Activated CD8-positive, alpha-beta memory T cell treated with anti-CD3 and anti-CD28 coated beads, Interleukin-2, amount 50 U/mL, for 24 hours (primary cell): ENCODE data around the gene CDKL5.
"Not testable (repeated sequence)": the region's sequence is repeated elsewhere in the genome, so short reads cannot be mapped to it uniquely, and the experiment has no call there.

ENCODE experiments used
- DNase-seq: peaks from one replicate; pipeline ENCODE4 v3.0.0-alpha.2; 2020; ENCODE audit errors: extremely low read depth

Gene CDKL5

DNA sequence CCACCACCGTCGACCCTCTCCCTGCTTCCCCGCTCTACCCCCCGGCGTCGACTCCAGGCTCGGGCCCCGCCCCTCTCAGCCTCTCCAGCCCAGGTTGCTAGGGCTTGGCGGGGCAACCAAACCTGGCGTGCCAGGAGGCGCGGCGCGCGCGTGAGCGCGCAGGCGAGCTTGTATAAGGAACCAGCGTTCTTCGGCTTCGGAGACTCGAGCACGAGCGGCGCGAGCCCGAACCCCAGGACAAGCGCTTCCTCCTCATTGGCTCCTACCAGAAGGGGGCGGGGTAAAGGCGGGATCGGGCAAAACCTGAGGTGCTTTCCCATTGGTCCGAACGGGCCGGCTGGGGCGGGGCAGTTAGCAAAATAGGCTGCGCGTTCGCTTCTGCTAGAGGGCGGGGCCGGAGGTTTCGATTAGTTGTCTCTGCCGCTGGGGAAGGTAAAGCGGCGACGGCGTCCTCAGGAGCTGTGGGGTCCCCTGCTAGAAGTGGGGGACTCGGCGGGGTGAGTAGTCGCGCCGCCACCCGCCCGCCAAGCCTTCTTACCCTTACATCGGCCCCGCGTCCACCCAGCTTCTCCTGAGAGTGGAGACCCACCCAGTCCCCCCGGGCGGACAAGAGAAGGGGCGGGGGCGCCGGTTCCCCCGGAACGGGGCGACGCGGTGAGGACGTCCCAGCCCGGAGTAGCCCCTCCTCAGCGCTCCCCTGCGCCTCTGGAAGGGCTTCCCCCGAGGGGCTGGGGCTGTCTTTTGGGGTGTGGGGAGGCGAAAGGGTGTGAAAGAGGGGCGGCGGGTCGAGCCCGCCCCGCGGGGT is at the start of gene CDKL5:
CDKL5 (plus strand) TSS at position 410 of the 805 bp plus-strand sequence. CDS start 81,489 bp downstream, outside the sequence.
- DNase-seq: peak; percentile 88

- no peak for DNase-seq
Measured at GRCh38 chrX:18377796-18378195, 47.6 kb upstream of the CDKL5 start.

- DNase-seq: no peak
Measured at GRCh38 chrX:18389966-18390365, 35.4 kb upstream of the CDKL5 start.

DNA sequence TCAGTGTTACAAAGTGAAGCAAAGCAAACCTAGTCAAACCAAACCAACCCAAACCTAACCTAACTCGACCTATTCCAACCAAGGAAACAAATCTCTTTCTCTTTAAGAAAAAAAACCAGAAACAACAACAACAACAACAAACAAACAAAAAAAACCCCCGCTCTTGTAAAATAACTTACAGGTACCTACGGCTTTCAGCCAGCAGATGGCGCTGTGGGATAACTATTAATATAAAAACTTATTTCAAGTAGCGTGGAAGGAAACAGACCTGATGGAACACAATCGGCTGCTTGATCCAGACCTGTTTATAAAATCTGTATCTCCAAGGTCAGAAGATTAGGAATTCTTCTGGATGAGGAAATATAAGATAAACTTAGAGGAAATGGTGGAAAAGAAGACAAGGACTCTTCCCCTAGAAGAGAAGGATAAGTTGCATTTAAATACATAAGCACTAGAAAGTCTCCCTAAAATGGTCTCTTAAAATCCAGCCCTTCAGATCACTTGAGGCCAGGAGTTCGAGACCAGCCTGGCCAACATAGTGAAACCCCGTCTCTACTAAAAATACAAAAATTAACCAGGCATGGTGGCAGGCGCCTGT is 34.4 kb upstream of the CDKL5 start:
- DNase-seq: peak; percentile 19

GRCh38 chrX:18394477-18394876 is 30.9 kb upstream of the CDKL5 start:
- no peak for DNase-seq

GRCh38 chrX:18401848-18402213 is 23.6 kb upstream of the CDKL5 start:
- no peak for DNase-seq

DNA sequence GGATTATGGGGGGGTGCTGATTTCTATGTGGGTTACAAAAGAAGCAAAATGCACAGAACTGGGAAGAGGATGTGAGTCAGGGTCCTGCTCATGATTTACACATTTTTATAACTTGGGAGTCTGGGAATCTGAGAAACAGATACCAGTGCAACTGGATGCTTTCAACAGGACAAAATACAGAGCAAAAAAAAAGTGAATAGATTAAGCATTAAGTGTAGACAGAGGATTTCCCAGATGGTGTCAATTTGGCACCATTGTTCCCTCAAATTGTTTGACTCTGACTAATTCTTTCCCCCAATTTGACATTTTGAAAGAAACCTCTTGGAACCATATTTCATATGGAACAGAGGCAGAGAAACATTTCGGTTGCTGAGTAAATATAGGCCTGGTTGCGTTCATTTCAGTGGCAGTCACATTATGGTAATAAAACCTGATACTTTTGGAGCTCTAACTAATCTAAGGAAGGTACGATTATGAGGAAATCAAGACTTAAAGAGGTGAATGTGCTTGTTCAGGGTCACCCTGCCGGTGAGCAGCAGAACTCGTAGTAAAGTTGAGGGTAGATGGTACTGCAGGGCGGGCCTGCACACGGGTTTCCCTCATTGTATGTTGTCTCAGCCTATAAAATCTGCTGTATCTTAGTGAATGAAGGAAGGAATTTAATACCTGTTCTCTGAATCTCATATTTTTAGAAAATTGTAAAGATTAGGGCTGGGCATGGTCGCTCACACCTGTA is 18.7 kb upstream of the CDKL5 start:
- DNase-seq: no peak

- DNase-seq: no peak
Measured at GRCh38 chrX:18410038-18410437, 15.4 kb upstream of the CDKL5 start.

GRCh38 chrX:18415386-18415785 is 10.0 kb upstream of the CDKL5 start:
- no peak for DNase-seq

- no peak for DNase-seq
Measured at GRCh38 chrX:18422325-18422724, 3.1 kb upstream of the CDKL5 start.

DNA sequence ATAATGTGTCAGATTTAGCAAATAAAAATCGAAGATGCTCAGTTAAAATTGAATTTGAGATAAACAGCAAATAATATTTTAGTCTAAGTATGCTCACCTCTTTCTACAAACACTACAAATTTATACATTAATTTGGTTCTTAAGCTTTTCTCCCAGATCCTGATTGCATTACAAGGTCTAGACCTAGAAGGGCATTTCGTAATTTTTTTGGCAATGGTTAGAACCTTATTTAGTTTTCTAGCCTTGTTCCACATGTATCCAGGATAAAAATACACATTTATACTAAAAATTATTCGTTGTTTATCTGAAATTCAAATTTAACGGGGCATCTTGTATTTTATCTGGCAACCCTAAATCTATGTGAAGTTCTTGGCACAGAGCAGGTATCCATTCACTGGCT is 2.5 kb upstream of the CDKL5 start:
- DNase-seq: no peak

- no peak for DNase-seq
Measured at GRCh38 chrX:18424482-18425198, 768 bp upstream of the CDKL5 start.

- no peak for DNase-seq
Measured at GRCh38 chrX:18426004-18426320, 554 bp downstream of the CDKL5 start.

- no peak for DNase-seq
Measured at GRCh38 chrX:18428006-18428405, 2.6 kb downstream of the CDKL5 start.

GRCh38 chrX:18433288-18433687 is 7.9 kb downstream of the CDKL5 start:
- not testable (repeated sequence) for DNase-seq

DNA sequence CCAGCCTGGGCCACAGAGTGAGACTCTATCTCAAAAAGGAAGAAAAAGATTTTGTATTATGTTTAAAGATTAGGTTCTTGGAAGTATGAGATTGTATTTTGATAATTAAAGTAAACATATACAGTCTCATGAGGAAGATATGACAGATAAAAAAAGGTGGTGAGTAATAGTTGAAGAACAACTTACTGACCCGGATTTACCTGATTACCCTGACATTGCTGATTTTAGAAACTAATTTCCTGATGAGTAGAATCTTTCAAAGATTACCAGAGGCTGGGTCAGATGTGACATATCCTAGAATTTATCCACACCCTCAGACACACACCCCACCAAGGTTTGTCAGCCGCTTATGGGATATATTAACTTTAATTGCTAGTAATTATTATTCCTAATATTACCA is 9.5 kb downstream of the CDKL5 start:
- no peak for DNase-seq

GRCh38 chrX:18436017-18436416 is 10.6 kb downstream of the CDKL5 start:
- no peak for DNase-seq

GRCh38 chrX:18440835-18441234 is 15.4 kb downstream of the CDKL5 start:
- no peak for DNase-seq

GRCh38 chrX:18441780-18442367 is 16.5 kb downstream of the CDKL5 start:
- no peak for DNase-seq

DNA sequence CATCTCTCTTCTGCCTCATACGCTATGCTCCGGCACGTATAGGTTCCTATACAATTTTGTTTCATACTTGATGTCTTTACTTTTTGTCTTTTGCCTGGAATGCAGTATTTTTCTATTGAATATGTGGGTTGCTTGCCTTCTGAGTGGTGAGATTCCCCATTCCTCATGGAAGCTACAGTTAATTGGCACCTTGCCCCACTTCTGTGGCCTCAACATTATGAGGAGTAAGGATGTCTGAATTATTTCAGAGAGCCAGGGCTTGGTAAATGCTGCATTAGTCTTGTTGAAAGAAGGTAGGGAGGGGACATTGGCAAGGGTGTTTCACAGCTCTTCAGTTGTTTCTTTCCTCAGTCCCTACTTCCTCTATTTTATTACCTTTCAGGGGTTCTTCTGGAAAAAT is 23.0 kb downstream of the CDKL5 start:
- DNase-seq: no peak

DNA sequence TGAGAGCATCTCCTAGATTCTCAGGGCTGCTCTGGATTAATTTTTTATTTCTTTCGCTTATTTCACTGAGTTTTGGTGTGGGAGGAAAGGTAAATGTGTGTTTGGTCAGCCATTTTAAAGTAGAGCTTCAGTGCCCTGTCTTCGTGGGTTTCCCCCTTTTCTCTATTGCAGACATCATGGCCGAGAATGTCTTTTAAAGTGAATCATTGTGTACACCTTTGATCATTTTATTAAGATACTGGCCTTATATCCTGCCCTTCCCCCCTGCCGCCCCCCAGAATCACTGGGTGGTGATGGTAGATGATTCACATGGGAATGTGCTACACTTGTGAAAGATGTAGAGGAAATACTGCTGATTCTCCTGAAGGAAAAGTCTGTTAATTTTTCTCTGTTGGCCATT is 23.8 kb downstream of the CDKL5 start:
- no peak for DNase-seq

DNA sequence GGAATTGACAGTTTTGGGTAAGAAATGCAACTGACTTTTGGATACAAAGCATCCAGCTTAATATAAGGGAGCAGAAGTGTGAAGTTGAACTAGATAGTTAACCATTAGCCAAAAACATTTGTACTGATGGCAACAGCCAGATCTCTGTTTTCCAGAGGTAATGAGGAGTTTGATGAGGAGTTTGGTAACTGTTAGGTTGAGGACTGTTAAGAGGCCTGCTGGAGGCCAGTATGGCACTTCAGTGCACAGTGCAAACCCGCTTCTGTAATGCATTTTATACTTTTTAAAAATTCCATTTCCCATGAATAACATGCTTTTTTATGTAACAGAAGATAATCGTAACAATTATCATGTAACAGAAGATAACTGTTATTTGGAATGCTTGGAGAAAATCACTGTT is 30.0 kb downstream of the CDKL5 start:
- DNase-seq: no peak
